ENCODE measurements around the gene CSNK1G2.
A peak's percentile ranks its signal among the peaks of the same experiment; 100 is the strongest.

CSNK1G2 gene

GRCh38 chr19:1941146-1942077 is at the start of gene CSNK1G2:
TSS of gene CSNK1G2 (plus strand) at chr19:1941172. CDS start at chr19:1969773, 28,601 bp downstream.
- peak within 1 kb of the TSS; percentile 84 for H3K27ac ChIP-seq
- TF ChIP-seq CTCF (conservative IDR thresholded peaks at IDR 0.05): peak; percentile 46; the same call in 1 of the 2 replicates

GRCh38 chr19:1893791-1894190 is 47.2 kb upstream of the CSNK1G2 start:
- TF ChIP-seq CTCF (conservative IDR thresholded peaks at IDR 0.05): no peak
- H3K27ac ChIP-seq: no peak overlapping the region

- TF ChIP-seq CTCF (conservative IDR thresholded peaks at IDR 0.05): no peak
- H3K27ac ChIP-seq: peak overlapping the region; percentile 60; the same call in 1 of the 2 replicates
Measured at GRCh38 chr19:1896508-1896907, 44.5 kb upstream of the CSNK1G2 start.

GRCh38 chr19:1901940-1902404 is 39.0 kb upstream of the CSNK1G2 start:
- H3K27ac ChIP-seq: no peak overlapping the region
- no peak for TF ChIP-seq CTCF (conservative IDR thresholded peaks at IDR 0.05)

- peak overlapping the region; percentile 95; the same call in 1 of the 2 replicates for H3K27ac ChIP-seq
Measured at GRCh38 chr19:1902923-1903322, 38.0 kb upstream of the CSNK1G2 start.

GRCh38 chr19:1904860-1905109 is 36.2 kb upstream of the CSNK1G2 start:
- peak overlapping the region; percentile 95 for H3K27ac ChIP-seq
- TF ChIP-seq CTCF (conservative IDR thresholded peaks at IDR 0.05): no peak

More at GRCh38 chr19:1902923-1903322, 38.0 kb upstream of the CSNK1G2 start:
- no peak for TF ChIP-seq CTCF (conservative IDR thresholded peaks at IDR 0.05)

- TF ChIP-seq CTCF (conservative IDR thresholded peaks at IDR 0.05): no peak
- peak within 1 kb of the TSS; percentile 95 for H3K27ac ChIP-seq
Measured at GRCh38 chr19:1905110-1905862, 35.7 kb upstream of the CSNK1G2 start, which contains the start of the genes ADAT3 and SCAMP4. TSS of gene ADAT3 (plus strand) at chr19:1905399. CDS start at chr19:1912048, 6,649 bp downstream. TSS of gene SCAMP4 (plus strand) at chr19:1905399. CDS start at chr19:1915020, 9,621 bp downstream.
